GM18909 (cell line): ENCODE measurements around the gene MAPRE2.

ENCODE experiments used
- ATAC-seq: cut with Tn5 transposase; IDR thresholded peaks from one replicate; pipeline ENCODE4 v1.9.1; 2021; ENCODE audit warnings: mild to moderate bottlenecking; ENCODE audit not compliant: unreplicated experiment, poor library complexity

Gene MAPRE2

GRCh38 chr18:35112696-35113095, 71.5 kb downstream of the MAPRE2 start:
- no peak for ATAC-seq

GRCh38 chr18:35114305-35114704, 73.1 kb downstream of the MAPRE2 start:
- no peak for ATAC-seq

GRCh38 chr18:35116784-35117318, 75.6 kb downstream of the MAPRE2 start:
- no peak for ATAC-seq

- no peak for ATAC-seq
Observed at GRCh38 chr18:35117372-35117771, 76.2 kb downstream of the MAPRE2 start.

GRCh38 chr18:35117951-35118411, 76.8 kb downstream of the MAPRE2 start:
- ATAC-seq = no peak

- no peak for ATAC-seq
Observed at GRCh38 chr18:35118641-35119040, 77.4 kb downstream of the MAPRE2 start.

- no peak for ATAC-seq
Observed at GRCh38 chr18:35121038-35121437, 79.8 kb downstream of the MAPRE2 start.

- ATAC-seq = no peak
Observed at GRCh38 chr18:35121531-35121930, 80.3 kb downstream of the MAPRE2 start.

GRCh38 chr18:35122586-35123224, 81.5 kb downstream of the MAPRE2 start:
- ATAC-seq = peak; percentile 95

GRCh38 chr18:35123811-35124210, 82.6 kb downstream of the MAPRE2 start:
- no peak for ATAC-seq

GRCh38 chr18:35127201-35127600, 86.0 kb downstream of the MAPRE2 start:
- no peak for ATAC-seq

- ATAC-seq = no peak
Observed at GRCh38 chr18:35128675-35129074, 87.5 kb downstream of the MAPRE2 start.

GRCh38 chr18:35130236-35130635, 89.0 kb downstream of the MAPRE2 start:
- ATAC-seq = no peak

- ATAC-seq = no peak
Observed at GRCh38 chr18:35131387-35132020, 90.3 kb downstream of the MAPRE2 start.

GRCh38 chr18:35132021-35132902, 91.0 kb downstream of the MAPRE2 start:
- no peak for ATAC-seq

- no peak for ATAC-seq
Observed at GRCh38 chr18:35134190-35134730, 93.0 kb downstream of the MAPRE2 start.

- no peak for ATAC-seq
Observed at GRCh38 chr18:35134791-35135531, 93.7 kb downstream of the MAPRE2 start.

- ATAC-seq = no peak
Observed at GRCh38 chr18:35136248-35136647, 95.0 kb downstream of the MAPRE2 start.

GRCh38 chr18:35136885-35137284, 95.7 kb downstream of the MAPRE2 start:
- no peak for ATAC-seq

GRCh38 chr18:35137632-35138031, 96.4 kb downstream of the MAPRE2 start:
- no peak for ATAC-seq
